K562 (cell line): Measurements from ENCODE around the gene SLC7A10. TPM values are rescaled to one million over a fixed set of nuclear protein-coding genes. Genes with fewer than 3 reads are reported as not detected.

Experiments
- ATAC-seq: fragments of 200-7000 bp; cut with Tn5 transposase; 3 replicates; pipeline ENCODE4 v1.9.1; 2020; ENCODE audit warnings: moderate library complexity
- BruUV-seq: library from RNA; stranded (reverse); fragments of 400-500 nt; replicated peaks from 2 replicates; lab custom pipeline; 2021; lab: Mats Ljungman, UMichigan
- CTCF ChIA-PET: fragments of 300-600 bp; formaldehyde crosslinking; extraction: SDS; loops from one replicate; lab custom pipeline; 2021; ENCODE audit warnings: low intra/inter-chr PET ratio; lab: Yijun Ruan, JAX
- POLR2A ChIA-PET: fragments of 300-600, 350-650 bp; sonication (Branson Sonifier 250); formaldehyde crosslinking; extraction: SDS; loops from one replicate; lab custom pipeline; 2021; ENCODE audit warnings: antibody characterized with exemption, inconsistent platforms; lab: Yijun Ruan, JAX
- DNase-seq, 4 experiments: peaks; one replicate each; pipeline versions ENCODE4 v3.0.0 to v3.0.0-alpha.2; 2011 to 2018; ENCODE audit warnings: low spot score in 3 of 4, mixed read lengths in 3 of 4; ENCODE audit errors: extremely low read depth in 1 of 4
- FAIRE-seq: peaks from 2 replicates; lab custom pipeline; 2011; peaks lifted over from hg19 to GRCh38; lab: Jason Lieb, UNC
- H2AFZ ChIP-seq: 2 replicates; pipeline ENCODE4 v1.6.0; 2011; ENCODE audit warnings: low read depth, low read length, control low read depth, inconsistent platforms
- H3K27ac ChIP-seq: fragments of 200-600 bp; 3 replicates; pipeline ENCODE4 v1.8.0; 2011; ENCODE audit warnings: low read depth, mild to moderate bottlenecking, control low read depth, inconsistent platforms, low read length, moderate library complexity, mixed read lengths; ENCODE audit errors: extremely low read depth
- H3K27me3 ChIP-seq, 2 experiments: fragments of 300-600 bp in 1 of 2; 2 replicates in 1 of 2; 3 replicates in 1 of 2; pipeline versions ENCODE4 v1.6.0 to v1.8.0; 2011; ENCODE audit warnings: inconsistent platforms in 2 of 2, low read length in 2 of 2, mild to moderate bottlenecking in 1 of 2, mixed read lengths in 1 of 2, moderate library complexity in 1 of 2; ENCODE audit not compliant: control insufficient read depth in 2 of 2, insufficient read depth in 2 of 2
- H3K36me3 ChIP-seq: fragments of 300-600 bp; 3 replicates; pipeline ENCODE4 v1.8.0; 2011; ENCODE audit warnings: mild to moderate bottlenecking, low read length, inconsistent platforms; ENCODE audit not compliant: control insufficient read depth, insufficient read depth
- H3K4me1 ChIP-seq, 2 experiments: fragments of 200-600 bp in 1 of 2; replicated peaks in 1 of 2; 2 replicates in 1 of 2; 3 replicates in 1 of 2; pipeline versions ENCODE4 v1.5.1 to v1.8.0; 2011; ENCODE audit warnings: inconsistent platforms in 2 of 2, low read length in 2 of 2, mild to moderate bottlenecking in 1 of 2, mixed read lengths in 1 of 2, moderate library complexity in 1 of 2; ENCODE audit not compliant: control insufficient read depth in 2 of 2, insufficient read depth in 2 of 2
- H3K4me2 ChIP-seq: 2 replicates; pipeline ENCODE4 v1.6.1; 2011; ENCODE audit warnings: low read length, control low read depth, inconsistent platforms, mixed read lengths; ENCODE audit not compliant: insufficient read depth
- H3K4me3 ChIP-seq: fragments of 200-600 bp; sonication (generic), shearing (Covaris generic); 2 replicates; pipeline ENCODE4 v1.5.1; 2016; ENCODE audit warnings: control low read depth, inconsistent platforms
- H3K79me2 ChIP-seq: fragments of 200-600 bp; 3 replicates; pipeline ENCODE4 v1.8.0; 2011; ENCODE audit warnings: low read length, inconsistent platforms; ENCODE audit not compliant: control insufficient read depth, insufficient read depth
- H3K9ac ChIP-seq, 2 experiments: 2 replicates each; pipeline versions ENCODE4 v1.6.0 to v1.6.1; 2011; ENCODE audit warnings: low read depth in 2 of 2, low read length in 2 of 2, control low read depth in 1 of 2, inconsistent platforms in 1 of 2, mild to moderate bottlenecking in 1 of 2, mixed read lengths in 1 of 2; ENCODE audit not compliant: insufficient read depth in 1 of 2
- H3K9me1 ChIP-seq: one replicate; pipeline ENCODE4 v1.6.0; 2011; ENCODE audit warnings: inconsistent platforms, mild to moderate bottlenecking, low read length, moderate library complexity; ENCODE audit not compliant: control insufficient read depth, insufficient read depth
- H3K9me3 ChIP-seq: replicated peaks from 2 replicates; pipeline ENCODE4 v1.5.1; 2011; ENCODE audit warnings: low read depth, low read length, inconsistent platforms; ENCODE audit not compliant: control insufficient read depth, insufficient read depth
- H4K20me1 ChIP-seq: replicated peaks from 2 replicates; pipeline ENCODE4 v1.6.1; 2011; ENCODE audit warnings: low read length, inconsistent platforms, mixed read lengths; ENCODE audit not compliant: control insufficient read depth, insufficient read depth
- CREBBP ChIP-seq: IDR thresholded peaks from one replicate; pipeline ENCODE4 v1.6.1; 2012; ENCODE audit warnings: low read depth, mild to moderate bottlenecking, control low read depth, inconsistent platforms, low read length
- NCOA2 ChIP-seq, 2 experiments: fragments of 450-650 bp; IDR thresholded peaks; 2 replicates each; pipeline ENCODE4 v1.6.1; 2018; ENCODE audit warnings: mild to moderate bottlenecking in 2 of 2, moderate library complexity in 1 of 2; ENCODE audit not compliant: partially characterized antibody in 2 of 2
- NFE2L1 ChIP-seq: fragments of 450-650 bp; IDR thresholded peaks from 2 replicates; pipeline ENCODE4 v1.6.1; 2016; ENCODE audit warnings: missing genetic modification characterization, low read depth, mild to moderate bottlenecking, missing compliant biosample characterization, moderate library complexity, borderline replicate concordance
- NFYB ChIP-seq: IDR thresholded peaks from 2 replicates; pipeline ENCODE4 v1.6.1; 2011; ENCODE audit warnings: mild to moderate bottlenecking, moderate library complexity; ENCODE audit not compliant: insufficient read length; ENCODE audit errors: extremely low read depth
- SAP30 ChIP-seq: fragments of 200-600 bp; sonication (generic); IDR thresholded peaks from 2 replicates; pipeline ENCODE4 v1.6.1; 2012; ENCODE audit warnings: borderline replicate concordance, low read depth, mild to moderate bottlenecking, moderate library complexity, low read length, control low read depth, inconsistent platforms; ENCODE audit not compliant: insufficient read depth, poor library complexity, severe bottlenecking
- ZNF174 ChIP-seq: fragments of 250-450 bp; sonication (Bioruptor Pico); IDR thresholded peaks from 2 replicates; pipeline ENCODE4 v1.4.0; 2020; ENCODE audit warnings: mild to moderate bottlenecking
- ZNF668 ChIP-seq: fragments of 250-450 bp; sonication (Bioruptor Pico); IDR thresholded peaks from 2 replicates; pipeline ENCODE4 v1.8.0; 2022; ENCODE audit warnings: mild to moderate bottlenecking, inconsistent platforms
- WGBS: fragments of 100-300 bp; shearing (Covaris generic); methylation state at CpG from one replicate; pipeline ENCODE4 v1.1.6; 2016; ENCODE audit warnings: low coverage, mixed read lengths; ENCODE audit not compliant: insufficient coverage; ENCODE audit errors: missing lambda C conversion rate; 5-methylcytosine and 5-hydroxymethylcytosine counted together
- in situ Hi-C: fragments of 300-500 bp; cut with MboI; formaldehyde crosslinking; loops from 4 replicates; pipeline ENCODE4 v1.15.0; 2018; ENCODE audit warnings: inconsistent platforms, mixed read lengths
- intact Hi-C: fragments of 100-400 bp; cut with micrococcal nuclease; formaldehyde crosslinking; loops from 2 replicates; pipeline ENCODE4 v1.14.2; 2022
- polyA plus RNA-seq, 8 experiments: library from polyadenylated mRNA; depleted of rRNA in 4 of 8; stranded (reverse) in 5 of 8; unstranded in 3 of 8; fragments of >200 nt; fragmentation: Nextera tagmentation in 2 of 8; fragmentation: Illumina TruSeq in 1 of 8; extraction: Ambion mirVana in 2 of 8; extraction: Trizol in 1 of 8; gene quantifications; 2 replicates each; pipeline versions ENCODE4 v1.2.1 to v1.2.3, GENCODE V29; 2011 to 2014; ENCODE audit warnings: inconsistent platforms in 1 of 8, missing spikeins in 1 of 8
- total RNA-seq, 7 experiments: library from RNA; depleted of rRNA in 6 of 7; stranded (reverse); fragments of >200 nt in 6 of 7; fragmentation: Illumina TruSeq in 2 of 7; extraction: Trizol in 2 of 7; gene quantifications; 2 replicates each; pipeline versions ENCODE4 v1.2.1 to v1.2.3, GENCODE V29; 2011 to 2021; ENCODE audit warnings: low replicate concordance in 1 of 7
- TF ChIP-seq, protein P1 (sequence below): fragments of 250-450 bp; sonication (Bioruptor Pico); IDR thresholded peaks from 2 replicates; pipeline ENCODE4 v1.4.0; 2020
- TF ChIP-seq, protein P2 (sequence below): fragments of 250-450 bp; sonication (Bioruptor Pico); IDR thresholded peaks from 2 replicates; pipeline ENCODE4 v1.8.0; 2021; ENCODE audit warnings: mild to moderate bottlenecking, moderate library complexity

SLC7A10 gene
- total and polyA plus RNA-seq, 9 of the 15 experiments (the other 6 are each of a cell fraction or from before 2014, with no cell fraction given) = 0.07 TPM; not detected in 8

DNA sequence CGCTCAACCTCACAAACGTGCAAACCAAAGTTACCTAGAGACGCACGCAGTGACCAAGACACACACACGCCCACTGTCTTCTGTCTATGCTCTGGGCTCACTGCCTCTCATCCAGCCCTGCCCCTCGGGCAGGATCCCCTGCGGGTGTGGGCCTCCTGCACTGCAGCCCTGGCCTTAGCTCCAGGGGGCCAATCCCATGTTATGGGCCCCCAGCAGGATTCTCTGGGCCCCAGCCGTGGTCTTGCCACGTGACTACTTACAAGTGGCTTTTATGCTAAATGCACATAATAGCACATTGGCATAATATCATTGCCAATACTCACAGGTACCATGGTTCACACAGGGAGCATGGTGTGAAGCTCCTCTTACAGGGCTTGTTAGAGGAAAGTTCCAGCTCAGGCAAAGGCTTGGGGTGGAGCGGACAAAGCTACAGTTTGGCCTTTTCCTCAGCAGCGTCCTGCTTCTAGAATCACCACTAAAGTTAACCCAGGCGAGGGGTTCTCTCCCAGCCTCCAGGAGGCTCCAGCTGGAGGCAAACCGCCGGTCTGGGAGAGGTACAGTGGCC is 39.3 kb upstream of the SLC7A10 start:
- Histone ChIP-seq H3K4me1 (peaks cover 5 to 41% of the 10 kb centered on the region in 2 experiments; a peak in 4 of 5 replicates), H3K79me2 (no peaks in the 10 kb centered on the region), H3K9me1 (no peaks in the 10 kb centered on the region), H3K36me3 (no peaks in the 10 kb centered on the region), H3K9me3 (no peaks in the 10 kb centered on the region), H3K27ac (no peak overlapping the region), H4K20me1 (0 out of 2 replicates have a peak, but pooled peaks cover 4% of the 10 kb centered on the region), H3K27me3 (peaks cover 2 to 58% of the 10 kb centered on the region in 2 experiments; a peak in 3 of 5 replicates), H3K4me3 (no peak overlapping the region), H3K4me2 (no peak overlapping the region), H3K9ac (no peak overlapping the region; a peak in 1 of 4 replicates), H2AFZ (no peak overlapping the region)
- ATAC-seq (no peak), DNase-seq (no peak), FAIRE-seq (no peak)
- TF ChIP-seq, protein P1, sequence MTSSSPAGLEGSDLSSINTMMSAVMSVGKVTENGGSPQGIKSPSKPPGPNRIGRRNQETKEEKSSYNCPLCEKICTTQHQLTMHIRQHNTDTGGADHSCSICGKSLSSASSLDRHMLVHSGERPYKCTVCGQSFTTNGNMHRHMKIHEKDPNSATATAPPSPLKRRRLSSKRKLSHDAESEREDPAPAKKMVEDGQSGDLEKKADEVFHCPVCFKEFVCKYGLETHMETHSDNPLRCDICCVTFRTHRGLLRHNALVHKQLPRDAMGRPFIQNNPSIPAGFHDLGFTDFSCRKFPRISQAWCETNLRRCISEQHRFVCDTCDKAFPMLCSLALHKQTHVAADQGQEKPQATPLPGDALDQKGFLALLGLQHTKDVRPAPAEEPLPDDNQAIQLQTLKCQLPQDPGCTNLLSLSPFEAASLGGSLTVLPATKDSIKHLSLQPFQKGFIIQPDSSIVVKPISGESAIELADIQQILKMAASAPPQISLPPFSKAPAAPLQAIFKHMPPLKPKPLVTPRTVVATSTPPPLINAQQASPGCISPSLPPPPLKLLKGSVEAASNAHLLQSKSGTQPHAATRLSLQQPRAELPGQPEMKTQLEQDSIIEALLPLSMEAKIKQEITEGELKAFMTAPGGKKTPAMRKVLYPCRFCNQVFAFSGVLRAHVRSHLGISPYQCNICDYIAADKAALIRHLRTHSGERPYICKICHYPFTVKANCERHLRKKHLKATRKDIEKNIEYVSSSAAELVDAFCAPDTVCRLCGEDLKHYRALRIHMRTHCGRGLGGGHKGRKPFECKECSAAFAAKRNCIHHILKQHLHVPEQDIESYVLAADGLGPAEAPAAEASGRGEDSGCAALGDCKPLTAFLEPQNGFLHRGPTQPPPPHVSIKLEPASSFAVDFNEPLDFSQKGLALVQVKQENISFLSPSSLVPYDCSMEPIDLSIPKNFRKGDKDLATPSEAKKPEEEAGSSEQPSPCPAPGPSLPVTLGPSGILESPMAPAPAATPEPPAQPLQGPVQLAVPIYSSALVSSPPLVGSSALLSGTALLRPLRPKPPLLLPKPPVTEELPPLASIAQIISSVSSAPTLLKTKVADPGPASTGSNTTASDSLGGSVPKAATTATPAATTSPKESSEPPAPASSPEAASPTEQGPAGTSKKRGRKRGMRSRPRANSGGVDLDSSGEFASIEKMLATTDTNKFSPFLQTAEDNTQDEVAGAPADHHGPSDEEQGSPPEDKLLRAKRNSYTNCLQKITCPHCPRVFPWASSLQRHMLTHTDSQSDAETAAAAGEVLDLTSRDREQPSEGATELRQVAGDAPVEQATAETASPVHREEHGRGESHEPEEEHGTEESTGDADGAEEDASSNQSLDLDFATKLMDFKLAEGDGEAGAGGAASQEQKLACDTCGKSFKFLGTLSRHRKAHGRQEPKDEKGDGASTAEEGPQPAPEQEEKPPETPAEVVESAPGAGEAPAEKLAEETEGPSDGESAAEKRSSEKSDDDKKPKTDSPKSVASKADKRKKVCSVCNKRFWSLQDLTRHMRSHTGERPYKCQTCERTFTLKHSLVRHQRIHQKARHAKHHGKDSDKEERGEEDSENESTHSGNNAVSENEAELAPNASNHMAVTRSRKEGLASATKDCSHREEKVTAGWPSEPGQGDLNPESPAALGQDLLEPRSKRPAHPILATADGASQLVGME (CRISPR knock-in tag) = no peak
- no peak for TF ChIP-seq NFE2L1 (tag)
- TF ChIP-seq ZNF668 (CRISPR knock-in tag) = no peak
- TF ChIP-seq CREBBP = no peak
- no peak for TF ChIP-seq NCOA2 (IDR thresholded peaks at IDR 0.05; ENCODE audit: partially characterized antibody in 2 of 2)
- TF ChIP-seq ZNF174 = no peak
- TF ChIP-seq, protein P2, sequence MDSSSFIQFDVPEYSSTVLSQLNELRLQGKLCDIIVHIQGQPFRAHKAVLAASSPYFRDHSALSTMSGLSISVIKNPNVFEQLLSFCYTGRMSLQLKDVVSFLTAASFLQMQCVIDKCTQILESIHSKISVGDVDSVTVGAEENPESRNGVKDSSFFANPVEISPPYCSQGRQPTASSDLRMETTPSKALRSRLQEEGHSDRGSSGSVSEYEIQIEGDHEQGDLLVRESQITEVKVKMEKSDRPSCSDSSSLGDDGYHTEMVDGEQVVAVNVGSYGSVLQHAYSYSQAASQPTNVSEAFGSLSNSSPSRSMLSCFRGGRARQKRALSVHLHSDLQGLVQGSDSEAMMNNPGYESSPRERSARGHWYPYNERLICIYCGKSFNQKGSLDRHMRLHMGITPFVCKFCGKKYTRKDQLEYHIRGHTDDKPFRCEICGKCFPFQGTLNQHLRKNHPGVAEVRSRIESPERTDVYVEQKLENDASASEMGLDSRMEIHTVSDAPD (CRISPR knock-in tag) = no peak
- no peak for TF ChIP-seq SAP30
- TF ChIP-seq NFYB = no peak
- no TSS peak for BruUV-seq
- WGBS = 31% methylated on average over 14 of the region's 14 CpGs
- ChIA-PET CTCF (no interaction called here), POLR2A (interaction anchor here (0.6 to 0.7 kb wide), 4 partner anchors 10 to 1664 kb away, joined by 3 read pairs; no protein-coding TSS in a partner anchor)
- in situ Hi-C loops = no loop called here
- intact Hi-C loops = no loop called here
